GM19043 (cell line): ENCODE data around the gene CCDC6.

Source experiments
- ATAC-seq: cut with Tn5 transposase; IDR thresholded peaks from one replicate; pipeline ENCODE4 v1.9.1; 2021; ENCODE audit warnings: low read depth; ENCODE audit not compliant: unreplicated experiment

CCDC6 gene

DNA sequence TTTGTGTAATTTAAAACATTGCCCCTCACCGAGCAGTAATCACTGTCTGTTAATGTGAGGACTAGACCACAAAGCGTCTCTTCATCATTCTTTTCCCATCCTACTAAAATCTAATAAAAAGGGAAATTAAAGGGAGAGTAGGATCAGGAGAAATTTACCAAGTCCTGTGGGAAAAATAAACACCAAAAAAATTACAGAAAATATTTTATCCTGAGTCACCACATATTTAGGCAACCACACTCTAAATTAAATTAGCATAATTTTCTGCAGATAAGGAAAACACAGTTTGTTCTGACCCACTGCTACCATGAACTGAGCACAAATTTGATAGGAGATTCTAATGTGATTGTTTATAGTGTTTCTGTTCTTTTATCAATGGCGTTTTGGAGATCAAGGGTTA, 49.3 kb downstream of the CCDC6 start:
- no peak for ATAC-seq

DNA sequence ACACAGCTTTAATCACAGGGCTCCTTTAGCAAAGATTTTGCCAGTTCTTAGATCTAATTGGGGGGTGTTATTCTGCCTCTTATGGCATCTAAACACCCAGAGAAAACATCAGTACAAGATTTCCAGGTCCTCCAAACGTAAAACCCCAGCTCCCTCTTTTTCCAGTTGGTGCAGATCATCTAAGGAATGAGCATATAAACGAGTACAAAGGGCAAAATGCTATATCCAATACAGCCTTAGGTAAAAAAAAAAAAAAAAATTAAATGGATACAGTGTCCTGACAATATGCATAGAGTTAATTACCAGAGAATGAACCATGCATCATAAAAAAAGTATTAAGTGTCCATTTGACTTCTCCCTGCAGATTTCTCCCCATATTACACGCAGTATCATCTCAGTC, 50.3 kb downstream of the CCDC6 start:
- ATAC-seq, result no peak

DNA sequence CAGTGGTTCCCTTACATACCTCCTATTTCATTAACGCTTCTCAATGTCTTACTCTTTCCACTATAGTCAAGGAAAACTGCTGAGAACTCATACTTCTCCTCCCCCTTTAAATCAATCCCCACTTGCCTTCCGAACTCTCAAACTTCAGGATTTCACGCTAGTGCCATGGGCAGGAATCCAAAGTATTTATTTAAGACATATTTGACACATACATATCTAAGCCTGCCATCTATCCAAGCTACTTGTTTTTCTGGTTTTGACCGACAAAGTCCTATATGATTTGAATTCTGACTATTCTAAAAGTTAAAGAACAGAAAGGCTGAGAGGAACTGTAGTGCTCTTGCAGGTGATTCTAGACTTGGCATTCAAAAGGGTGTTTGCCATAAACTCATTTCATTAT, 51.8 kb downstream of the CCDC6 start:
- no peak for ATAC-seq

DNA sequence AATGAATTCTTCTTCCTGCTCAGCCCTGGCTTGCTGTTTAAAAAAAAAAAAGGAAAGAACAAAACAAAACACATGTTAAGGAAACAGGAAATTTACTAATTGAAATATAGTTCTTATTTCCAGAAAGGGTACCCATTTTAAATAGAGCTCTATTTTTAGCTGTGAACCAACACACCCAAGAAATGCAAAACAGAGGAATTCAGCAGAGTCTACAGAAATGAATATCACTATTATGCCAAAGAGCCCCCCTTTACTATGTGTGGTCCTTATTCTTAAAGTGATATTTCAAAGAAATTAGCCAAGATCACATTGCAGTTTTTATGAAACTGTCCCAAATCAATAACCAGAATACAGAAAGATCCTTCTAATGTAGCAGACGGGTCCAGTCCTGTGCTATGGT, 53.7 kb downstream of the CCDC6 start:
- ATAC-seq, result no peak

DNA sequence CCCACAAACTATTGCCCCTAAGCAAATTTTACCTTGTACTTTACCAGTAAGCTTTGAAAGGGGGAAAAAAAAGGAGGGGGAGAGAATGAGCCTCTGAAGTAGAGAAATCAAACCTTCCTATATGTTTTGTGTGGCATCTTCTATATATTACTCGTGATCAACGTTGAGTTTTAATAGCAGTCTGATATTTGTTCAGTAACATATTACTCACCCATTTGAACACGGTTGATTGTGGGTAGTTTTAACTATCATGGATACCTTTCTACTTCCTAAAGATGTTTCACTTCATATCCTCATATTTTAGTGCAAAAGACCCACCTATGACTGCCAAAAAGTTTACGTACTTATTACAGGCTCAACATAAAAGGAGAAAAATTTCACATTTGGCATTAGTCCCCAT, 54.5 kb downstream of the CCDC6 start:
- ATAC-seq, result no peak

DNA sequence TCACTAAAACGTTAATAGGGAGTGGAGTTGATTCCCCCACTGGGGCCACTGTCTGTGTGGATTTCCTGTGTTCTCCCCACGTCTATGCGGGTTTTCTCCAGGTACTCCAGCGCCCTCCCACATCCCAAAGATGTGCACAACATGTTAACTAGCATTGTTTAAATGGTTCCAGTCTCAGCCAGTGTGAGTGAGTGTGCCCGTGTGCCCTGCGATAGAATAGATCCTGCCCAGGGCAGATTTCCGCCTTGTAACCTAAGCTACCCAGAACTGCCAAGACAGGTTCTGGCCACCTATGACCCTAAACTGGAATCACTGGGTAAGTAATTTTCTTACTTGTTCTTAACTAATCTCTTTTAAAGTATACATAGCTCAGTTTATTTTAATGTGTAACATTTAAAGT, 58.5 kb downstream of the CCDC6 start:
- no peak for ATAC-seq

DNA sequence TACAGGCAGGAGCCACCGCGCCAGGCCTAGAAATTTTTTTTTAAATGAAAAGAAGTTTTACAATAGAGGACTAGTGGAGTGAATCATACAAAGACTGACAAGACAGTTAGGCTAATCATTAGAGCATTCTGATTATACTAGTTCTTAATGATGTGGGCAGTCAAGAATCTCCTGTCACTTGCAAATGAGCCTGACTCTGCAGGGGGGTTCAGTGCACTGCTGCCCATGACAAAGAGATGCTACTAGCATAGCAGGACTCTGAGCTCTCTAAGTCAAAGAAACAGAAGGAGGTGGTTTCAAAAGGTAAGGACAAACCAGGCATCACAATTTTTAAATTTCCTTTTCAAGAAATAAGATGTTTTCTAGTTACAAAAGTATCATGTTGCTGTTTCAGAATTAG, 59.0 kb downstream of the CCDC6 start:
- peak; percentile 53 for ATAC-seq

DNA sequence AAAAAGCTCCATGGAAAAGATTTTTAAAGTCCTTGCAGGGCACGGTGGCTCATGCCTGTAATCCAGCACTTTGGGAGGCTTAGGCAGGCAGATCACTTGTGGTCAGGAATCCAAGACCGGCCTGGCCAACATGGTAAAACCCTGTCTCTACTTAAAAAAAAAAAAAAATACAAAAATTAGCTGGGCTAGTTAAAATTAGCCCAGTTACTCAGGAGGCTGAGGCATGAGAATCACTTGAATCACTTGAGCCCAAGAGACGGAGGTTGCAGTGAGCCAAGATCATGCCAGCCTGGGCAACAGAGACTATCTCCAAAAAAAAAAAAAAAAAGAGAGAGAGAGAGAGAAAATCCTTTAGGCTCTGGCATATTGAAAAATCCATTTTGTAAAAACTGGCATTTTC, 61.9 kb downstream of the CCDC6 start:
- ATAC-seq, result no peak

DNA sequence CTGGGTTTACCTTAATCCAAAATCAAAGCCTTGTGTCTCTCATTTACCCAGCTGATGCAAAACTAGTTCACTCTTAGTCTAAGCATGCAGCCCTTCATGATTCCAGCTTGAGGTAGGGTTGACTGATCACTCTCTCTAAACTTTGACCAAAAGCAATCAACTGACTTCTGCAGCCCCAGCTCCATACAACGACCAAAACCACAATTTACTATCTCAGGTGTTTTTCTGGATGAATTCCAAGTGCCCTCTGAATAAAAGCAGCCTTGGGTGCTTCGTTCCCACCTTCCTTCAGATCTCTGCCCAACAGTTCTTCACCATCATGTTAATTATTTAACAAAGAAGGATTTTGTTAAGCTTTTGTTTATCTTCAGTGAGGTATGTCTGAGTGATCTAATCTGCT, 62.6 kb downstream of the CCDC6 start:
- no peak for ATAC-seq

DNA sequence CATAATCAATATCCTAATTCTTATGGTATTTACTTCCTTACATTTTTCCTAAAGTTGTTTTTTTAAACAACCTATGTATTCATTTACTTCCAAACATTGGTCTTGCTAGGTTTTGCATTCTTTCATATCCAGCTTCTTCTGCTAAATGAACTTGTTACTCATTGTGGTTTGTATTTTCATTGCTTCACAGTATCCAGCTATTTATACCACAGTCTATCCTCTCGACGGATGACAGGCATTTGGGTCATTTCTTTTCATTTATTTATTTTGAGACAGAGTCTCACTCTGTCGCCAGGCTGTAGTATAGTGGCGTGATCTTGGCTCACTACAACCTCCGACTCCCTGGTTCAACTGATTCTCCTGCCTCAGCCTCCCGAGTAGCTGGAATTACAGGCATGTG, 66.8 kb downstream of the CCDC6 start:
- no peak for ATAC-seq

DNA sequence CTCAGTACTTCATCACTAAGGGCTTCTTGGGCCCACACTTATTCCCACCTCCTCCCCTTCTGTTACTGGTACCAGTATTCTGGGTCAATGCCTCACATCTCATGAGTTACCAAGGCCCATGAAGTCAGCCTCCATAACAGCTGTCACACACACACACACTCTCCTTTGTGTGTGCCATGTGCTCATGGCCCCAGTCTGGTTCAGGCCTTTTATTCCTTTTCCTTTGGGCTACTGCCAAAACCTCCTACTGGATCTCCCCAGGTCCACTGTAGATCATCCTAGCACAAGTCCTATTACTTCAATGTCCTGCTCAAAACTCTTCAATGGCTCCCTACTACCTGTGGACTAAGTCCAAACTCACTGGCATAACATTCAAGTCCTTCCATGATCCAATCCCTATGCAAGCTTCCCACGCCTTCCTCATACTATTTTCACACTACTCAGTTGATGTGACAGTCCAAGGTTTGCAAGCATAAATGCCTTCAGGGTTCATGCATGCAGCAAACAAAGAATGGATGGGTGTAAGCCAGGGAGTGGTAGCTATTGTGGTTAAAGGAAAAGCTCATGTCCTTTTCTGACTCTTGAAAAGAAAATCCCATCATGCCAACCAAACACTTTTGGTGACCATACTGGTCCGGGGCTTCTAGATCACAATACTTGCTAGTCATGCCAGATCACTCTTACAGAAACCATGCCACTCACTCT, 68.1 kb downstream of the CCDC6 start:
- ATAC-seq, result no peak

DNA sequence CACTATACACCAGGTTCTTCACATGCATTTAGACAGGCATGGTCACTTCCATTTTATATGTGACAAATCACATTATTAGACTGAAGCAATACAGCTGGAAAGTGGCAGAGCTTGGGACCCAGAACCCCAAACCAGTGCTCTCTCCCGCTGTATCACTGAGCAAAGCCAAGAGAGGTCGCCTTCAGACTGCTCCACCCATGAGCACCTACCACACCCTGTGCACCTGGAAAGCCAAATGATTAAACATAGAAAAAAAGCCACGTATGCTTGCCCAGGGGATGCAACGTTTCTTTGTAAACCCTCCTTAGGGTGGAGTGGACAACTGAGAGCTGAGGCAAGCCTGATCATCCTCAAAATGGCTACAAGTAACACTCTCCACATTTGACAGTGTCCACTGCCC, 72.5 kb downstream of the CCDC6 start:
- no peak for ATAC-seq

DNA sequence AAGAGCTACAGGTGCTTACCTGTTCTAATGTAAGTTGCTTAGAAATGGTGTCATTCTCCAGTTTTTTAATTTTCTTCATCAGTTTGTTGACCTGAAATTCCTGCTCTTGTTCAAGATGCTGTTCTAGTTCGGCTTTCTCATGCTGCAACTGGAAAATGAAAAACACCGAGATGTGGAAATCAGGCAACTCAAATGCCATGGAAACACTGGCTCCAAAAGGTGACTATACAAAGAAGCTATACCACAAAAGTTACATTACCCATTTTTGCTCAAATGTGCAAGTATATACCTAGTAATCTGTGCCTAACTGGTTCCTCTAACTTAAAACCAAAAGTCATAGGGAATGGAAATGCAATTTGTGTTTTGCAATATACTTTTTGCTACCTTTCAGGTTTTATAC, 73.8 kb downstream of the CCDC6 start:
- no peak for ATAC-seq

DNA sequence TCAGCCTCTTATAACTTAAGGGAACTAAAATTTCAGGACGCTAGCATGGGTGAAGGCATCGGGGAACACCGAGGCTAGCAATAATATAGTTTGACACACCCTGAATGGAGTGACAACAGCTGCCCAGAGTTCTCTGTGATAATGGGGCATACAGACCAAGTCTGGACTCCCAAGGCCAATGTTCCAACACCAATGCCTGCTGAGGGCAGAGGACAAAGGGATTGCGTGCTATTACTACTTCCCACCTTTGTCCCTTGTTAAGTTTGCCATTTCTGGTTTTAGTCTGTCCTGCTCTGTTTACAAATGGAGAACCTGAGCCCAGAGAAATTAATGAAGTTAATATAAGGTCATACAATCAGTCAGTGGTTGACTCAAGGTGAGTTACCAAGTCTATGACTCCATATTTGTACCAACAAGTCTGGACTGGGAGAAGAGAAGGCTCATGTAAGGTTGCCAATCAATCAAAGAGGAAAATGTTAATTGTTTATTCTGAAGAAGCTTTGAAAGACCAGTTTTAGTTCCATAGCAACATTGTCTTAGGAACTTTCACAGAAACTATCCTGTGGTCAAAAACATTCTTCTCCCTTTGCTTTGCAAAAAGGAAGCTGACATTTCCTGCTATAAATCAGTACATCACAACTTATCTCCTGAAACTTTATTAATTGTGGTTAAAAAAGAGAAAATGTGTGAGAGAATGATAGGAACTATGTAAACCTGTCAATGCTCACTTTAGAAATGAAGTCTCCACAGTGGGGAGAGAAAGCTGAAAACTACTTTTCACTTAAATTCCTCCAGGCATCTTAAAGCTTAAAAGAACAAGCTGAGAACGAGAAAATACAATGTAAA, 74.5 kb downstream of the CCDC6 start:
- ATAC-seq, result no peak

DNA sequence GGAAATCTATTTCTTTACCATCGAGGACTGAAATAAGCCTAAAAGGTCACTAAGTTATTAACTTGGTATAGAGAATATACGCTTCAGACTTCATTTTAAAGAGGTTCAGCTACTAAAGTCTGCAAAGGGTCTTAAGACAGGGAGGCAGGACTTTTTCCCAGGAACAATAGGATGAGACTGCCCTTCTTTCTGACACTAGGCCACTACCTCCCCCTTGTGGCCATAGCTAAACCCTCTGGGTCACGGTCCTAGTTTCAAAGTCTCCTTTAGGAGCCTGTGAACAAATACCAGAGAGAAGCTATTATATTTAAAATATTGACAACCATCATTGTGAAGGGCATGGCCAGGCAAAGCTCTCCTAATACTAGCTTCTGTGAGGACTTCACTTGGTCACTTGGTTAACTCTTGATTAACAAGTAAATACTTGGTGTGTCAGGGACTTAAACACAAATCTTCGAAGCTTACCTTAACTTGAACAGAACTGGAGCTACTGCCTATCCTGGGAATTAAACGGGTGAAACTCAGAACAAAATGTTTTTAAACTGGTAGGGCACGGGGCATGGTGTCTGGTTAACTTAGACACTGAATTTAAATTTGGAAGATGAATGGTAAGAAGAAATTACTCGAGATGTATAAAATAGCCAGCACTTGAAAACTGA, 75.6 kb downstream of the CCDC6 start:
- ATAC-seq, result no peak

DNA sequence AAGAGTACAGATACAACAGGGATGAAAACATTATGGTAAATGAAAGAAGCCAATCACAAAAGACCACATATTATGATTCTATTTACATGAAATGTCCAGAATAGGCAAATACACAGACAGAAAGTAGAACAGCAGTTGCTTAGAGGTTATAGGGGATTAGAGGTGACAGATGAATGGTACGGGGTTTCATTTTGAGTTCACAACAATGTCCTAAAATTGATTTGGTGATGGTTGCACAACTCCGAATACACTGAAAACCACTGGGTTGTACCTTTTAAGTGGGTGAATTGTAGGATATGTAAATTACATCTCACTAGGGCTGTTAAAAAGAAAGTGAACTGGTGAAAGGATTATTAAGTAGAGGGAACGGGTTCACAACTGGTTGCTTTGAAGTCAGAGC, 76.8 kb downstream of the CCDC6 start:
- peak; percentile 73 for ATAC-seq

DNA sequence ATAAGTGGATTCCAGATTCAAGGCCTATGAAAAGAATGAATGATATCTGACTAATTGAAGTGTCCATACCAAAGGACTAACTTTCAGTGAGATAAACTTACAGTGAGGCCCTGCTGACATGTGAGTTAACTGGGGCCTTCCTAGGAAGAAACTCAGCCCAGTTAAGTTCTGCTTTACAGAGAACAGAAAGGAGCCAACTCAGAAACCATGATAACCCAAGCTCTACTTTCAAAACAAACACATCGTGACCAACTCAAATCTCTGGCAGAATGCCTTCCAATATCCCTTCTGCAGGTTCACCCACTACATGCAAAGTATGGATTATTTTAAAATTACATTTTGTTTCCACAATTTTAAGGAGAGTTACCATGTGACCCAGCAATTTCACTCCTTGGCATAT, 77.3 kb downstream of the CCDC6 start:
- ATAC-seq, result no peak

DNA sequence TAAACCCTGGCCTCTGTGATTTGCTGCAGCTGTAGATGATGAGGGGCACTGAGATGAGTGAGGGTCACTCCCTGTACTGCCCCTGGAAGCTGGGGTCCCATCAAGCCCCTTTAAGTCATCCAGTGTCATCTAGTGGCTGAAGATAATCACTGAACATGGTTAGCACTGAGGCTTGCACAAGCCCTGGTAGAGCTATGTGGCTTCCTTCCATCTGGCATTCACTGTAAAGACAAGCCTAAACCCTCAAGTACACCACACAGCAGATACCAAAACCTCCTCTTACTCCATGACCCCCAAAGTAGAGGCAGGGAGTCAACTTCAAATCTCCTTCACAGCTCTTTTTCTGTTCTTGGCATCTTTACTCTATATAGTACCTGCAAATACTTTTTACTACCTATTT, 80.4 kb downstream of the CCDC6 start:
- ATAC-seq, result no peak

DNA sequence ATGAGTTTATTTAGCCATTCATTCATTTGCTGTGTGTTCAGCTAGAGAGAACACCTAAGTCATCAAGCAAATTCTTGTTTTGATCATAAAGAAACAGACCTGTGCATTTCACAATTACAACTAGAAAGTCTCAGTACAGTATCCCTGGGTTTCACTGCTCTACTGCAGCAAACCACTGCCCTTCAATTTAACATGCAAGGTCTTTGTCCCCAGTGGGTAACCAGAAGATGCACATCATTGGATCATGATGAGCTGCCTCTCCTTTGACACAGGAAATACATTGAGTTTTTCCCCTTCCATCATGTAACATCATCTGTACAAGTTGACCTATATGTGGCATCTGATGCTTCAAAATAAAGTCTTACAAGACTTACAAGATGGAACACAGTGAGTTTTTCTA, 82.6 kb downstream of the CCDC6 start:
- no peak for ATAC-seq

DNA sequence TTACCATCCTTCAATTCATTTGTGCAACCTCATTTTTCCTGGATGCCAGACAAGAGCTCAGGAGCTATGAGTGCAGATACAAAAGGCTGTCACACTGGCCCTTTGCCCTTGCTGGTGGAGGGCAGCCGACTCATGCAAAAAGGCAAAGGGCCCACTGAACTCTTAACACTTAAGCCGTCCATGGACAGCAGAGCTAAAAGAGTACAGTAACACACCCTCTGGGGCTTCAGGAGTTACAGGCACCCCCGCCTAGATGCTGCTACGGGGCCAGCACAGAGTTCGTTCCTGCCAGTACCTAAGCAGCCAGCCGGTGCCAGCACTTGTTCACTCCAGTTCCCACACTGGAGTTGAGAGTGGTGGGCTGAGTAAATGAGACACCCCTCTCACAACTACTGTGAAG, 83.2 kb downstream of the CCDC6 start:
- ATAC-seq, result no peak

DNA sequence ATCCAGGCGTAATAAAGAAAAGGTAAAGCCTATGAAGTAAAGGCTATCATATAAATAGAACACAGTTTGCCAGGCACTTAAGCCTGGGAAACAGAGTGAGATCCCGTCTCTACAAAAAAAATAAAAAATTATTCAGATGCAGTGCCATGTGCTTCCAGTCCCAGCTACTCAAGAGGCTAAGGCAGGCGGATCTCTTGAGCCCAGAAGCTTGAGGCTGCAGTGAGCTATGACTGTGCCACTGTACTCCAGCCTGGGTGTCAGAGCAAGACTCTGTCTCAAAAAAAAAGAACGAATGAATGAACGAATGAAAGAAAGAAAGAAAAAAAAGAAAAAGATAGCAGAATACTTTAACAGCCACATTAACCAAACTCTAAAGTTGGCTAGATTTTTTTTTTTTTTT, 85.9 kb downstream of the CCDC6 start:
- no peak for ATAC-seq

DNA sequence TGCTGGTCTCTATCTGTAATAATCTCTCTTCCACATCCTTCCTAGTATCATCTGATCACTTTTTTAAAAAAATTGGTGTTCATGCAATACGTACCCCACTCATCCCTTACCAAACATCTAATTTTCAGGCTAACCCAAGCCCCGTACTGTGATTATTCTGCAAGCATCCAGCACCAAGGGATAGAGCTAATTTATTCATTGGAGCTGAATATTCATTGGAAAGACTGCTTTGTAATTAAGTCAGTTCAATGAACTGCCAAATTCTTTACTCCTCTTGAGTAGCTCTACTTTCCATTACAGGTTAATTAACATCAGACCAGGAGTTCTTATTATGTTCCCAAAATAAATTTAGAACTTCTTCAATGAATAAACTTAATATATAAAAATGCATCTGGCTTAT, 86.7 kb downstream of the CCDC6 start:
- no peak for ATAC-seq
